Daoy (cell line): ENCODE measurements around the gene TRAPPC8. TPM values are rescaled to one million over a fixed set of nuclear protein-coding genes. Genes with fewer than 3 reads are reported as not detected.
A peak's percentile ranks its signal among the peaks of the same experiment; 100 is the strongest.
"Not testable (repeated sequence)": the region's sequence is repeated elsewhere in the genome, so short reads cannot be mapped to it uniquely, and the experiment has no call there.

Source experiments
- DNase-seq: peaks from one replicate; pipeline ENCODE4 v3.0.0-alpha.2; 2015; ENCODE audit warnings: low read depth
- total RNA-seq: library from RNA; depleted of rRNA; stranded (reverse); fragments of >200 nt; shearing (Covaris generic); gene quantifications from 2 replicates; pipeline ENCODE4 v1.2.3, GENCODE V29; 2014

Gene TRAPPC8
- total RNA-seq, 1 experiment from 2014 or later, result 19.3 TPM

DNA sequence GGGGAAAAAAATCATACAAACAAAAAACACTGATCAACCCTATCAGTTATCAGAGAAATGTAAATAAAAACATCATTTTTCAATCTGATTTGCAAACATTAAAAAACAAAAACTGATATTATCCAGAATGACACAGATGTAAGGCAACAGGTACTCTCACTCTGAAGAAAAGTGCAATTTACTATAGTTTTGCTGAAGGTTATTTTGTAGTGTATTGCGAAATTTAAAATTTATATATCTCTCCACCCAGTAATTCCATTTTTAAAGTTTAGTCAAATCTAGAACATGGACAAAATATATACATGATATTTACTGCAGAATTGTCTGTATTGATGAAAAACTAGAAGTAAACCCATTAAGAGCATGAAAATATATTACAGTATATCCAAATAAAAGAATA, 79.8 kb downstream of the TRAPPC8 start:
- DNase-seq, result no peak

DNA sequence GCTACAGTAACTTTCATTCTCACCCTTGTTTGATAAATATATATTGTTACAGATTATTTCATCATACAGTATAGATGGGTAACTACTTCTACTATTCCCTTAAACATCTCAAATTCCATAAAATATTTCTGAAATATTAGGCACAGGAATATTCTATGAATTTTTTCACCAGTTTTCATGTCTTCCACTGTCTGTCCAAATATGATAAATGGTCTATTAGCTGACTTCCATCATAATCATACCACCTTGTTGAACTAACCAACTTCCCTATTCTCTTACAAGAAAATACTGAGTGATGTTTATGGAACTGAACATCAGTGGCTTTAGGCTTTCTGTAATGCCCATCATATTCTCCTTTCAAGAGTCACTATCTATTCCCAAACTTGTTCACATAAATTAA, 82.4 kb downstream of the TRAPPC8 start:
- no peak for DNase-seq

DNA sequence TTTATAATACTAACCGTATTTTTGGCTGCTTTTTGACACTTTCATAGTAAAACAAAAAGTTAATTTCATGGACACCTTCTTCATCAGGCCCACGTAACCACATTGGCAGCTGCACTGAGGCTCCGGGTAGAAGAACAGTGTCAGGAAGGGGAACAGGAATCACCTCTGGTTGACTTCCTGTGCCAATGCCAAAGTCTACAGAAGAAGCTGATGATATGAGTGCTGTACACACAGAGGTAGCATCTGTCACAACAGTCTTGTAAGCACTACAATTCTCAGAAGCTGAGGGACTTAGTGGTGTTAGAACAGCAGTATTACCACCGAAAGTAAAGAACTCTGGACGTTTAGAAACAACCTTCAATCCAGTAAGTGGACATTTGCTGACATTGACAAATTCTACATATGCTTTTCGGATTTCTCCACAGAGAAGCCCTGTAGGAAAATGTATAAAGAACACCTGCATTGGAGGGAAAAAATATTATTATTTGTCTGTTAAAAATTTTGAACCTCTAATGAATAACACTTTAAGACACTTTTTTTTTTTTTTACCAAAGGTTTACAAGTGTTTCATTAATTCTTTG, 85.3 kb downstream of the TRAPPC8 start:
- DNase-seq, result no peak

DNA sequence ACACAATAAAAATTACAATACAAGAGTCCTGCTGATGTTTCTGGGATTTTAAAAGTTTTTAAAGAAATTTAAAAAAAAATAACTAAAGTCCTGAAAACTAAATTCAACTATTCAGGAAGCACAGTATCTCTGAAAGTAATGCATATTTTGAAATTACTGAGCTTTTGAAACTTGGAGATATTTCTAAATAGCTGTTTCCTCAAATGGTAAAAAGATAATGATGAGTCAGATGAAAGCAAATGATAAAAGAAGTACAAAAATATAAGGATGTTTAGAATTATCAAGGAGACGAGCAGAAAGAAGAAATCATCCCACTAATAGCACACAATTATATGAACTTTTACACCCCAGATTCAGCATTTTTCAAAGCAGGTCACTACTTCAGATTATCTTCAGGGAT, 92.1 kb downstream of the TRAPPC8 start:
- no peak for DNase-seq

DNA sequence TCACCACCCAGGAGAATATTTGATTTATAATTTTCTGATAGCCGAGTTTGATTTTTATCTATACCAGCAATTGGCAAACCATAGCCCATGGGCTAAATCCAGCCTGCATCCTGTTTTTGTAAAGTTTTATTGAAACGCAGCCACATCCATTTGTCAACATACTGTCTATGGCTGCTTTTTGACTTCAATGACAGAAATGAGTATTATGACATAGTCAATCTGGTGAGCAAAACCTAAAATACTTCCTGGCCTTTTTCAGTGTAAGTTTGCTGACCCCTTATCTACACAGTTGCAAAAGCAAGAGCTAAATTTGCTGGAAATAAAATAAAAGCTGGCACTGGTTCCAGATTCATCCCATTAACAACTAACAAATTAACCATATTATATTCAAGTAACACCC, 102.4 kb downstream of the TRAPPC8 start:
- no peak for DNase-seq

DNA sequence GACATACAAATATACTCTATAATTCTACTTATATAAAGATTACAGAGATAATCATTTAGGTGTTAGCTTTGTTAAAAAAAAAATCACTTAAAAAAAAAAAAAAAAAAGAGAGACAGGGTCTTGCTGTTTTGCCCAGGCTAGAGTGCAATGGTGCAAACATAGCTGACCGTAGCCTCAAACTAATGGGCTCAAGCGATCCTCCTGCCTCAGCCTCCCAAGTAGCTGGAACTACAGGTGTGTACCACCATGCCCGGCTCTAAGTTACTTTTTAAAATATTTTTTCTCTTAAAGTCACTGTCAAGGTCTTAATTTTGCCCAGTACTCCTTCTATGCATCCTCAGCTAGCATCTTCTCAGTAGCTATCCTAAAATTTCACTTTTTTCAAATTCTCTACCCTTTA, 105.0 kb downstream of the TRAPPC8 start:
- DNase-seq, result no peak

DNA sequence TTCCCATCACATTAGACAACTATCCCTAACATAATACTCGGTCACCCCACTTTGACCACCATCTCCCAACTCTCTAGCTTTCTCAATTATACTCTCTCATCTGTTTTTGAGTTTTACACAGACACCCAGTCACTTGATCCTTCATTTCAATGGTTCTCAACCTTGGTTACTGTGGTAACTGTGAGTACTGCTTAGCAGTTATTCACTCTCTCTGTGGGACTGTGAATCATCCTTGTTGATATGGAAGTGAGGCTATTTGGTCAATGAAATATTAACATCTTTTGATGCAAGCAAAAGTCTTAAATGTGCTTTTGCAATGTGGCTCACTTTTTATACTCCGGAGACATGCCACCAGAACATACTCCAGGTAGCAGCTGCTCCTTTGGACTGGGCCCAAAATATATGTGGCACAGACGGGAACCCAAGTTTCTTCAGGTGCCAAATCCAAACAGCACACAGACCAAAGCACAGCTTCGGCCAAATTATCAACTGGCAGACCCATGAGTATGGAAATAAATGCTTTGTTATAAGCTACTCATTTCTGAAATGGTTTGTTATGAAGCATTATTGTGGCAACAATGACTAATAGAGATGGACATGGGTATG, 107.3 kb downstream of the TRAPPC8 start:
- no peak for DNase-seq

DNA sequence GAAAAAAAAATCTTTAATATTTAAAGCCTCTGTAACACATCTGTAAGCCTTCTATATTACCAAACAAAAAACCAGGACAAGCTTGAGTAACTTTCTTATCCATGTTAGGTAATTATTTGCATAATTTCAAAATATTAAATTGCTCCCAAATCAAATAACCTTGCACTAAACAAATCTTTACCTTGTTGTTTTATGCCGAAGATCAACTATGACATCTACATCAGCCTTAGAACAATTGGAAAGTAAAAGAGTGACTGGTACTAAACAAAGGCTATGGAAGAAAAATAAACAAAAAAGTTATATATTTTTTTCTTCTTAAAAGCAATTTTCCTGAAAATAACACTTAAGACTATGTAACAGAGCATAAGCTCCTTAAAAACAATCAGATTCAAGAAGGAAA, 111.0 kb downstream of the TRAPPC8 start:
- no peak for DNase-seq

DNA sequence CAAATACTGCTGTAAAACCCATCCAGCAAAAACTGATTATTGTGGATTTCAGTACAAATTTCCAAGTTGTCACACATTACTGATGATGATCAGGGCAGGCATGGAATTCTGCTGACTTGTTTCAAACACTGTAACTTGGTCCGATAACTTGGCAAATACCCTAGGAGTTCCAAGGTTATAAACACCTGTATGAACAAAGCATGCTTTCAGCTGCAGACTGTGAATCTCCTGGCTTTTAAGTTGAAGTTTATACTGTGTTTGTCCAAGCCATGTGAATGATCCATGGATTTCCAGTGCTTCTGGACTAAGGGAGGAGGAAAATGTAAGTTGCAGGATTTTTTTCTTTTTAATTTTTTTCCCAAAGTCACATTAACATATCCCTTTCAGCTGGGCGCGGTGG, 112.2 kb downstream of the TRAPPC8 start:
- DNase-seq, result no peak

DNA sequence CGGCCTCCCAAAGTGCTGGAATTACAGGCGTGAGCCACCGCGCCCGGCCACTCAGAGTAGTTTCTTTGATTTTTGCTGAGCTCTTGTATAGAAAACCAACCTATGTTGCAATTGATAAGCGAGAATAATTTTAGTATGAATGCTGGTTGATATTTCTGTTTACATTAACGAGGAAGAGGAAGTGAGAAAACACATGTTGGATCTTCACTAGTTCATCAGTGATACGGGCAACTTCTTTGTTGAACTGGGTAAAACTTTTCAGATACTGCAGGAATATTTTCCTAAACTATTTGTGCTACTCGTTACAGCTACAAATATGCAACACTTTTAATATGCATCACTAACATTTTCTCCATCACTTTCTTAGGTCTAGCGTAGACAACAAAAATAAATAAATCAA, 114.3 kb downstream of the TRAPPC8 start:
- no peak for DNase-seq

DNA sequence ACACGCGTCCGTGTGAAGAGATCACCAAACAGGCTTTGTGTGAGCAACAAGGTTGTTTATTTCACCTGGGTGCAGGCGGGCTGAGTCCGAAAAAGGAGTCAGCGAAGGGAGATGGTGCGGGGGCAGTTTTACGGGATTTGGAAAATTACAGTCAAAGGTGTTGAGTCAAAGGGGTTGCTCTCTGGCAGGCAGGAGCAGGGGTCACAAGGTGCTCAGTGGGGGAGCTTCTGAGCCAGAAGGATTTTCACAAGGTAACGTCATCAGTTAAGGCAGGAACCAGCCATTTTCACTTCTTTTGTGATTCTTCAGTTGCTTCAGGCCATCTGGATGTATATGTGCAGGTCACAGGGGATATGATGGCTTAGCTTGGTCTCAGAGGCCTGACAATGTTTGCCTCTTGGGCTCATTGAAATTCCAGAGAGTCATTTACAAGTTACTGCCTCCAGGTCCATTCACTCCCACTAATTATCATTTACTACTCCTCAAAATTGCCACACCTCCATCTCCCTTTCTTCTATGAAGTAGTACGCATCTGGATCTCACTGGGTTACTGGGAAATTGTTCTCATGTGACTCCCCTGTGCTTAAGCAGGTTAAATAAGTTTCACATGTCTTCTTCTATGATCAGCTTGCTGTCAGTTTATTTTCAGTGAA, 116.1 kb downstream of the TRAPPC8 start:
- not testable (repeated sequence) for DNase-seq

DNA sequence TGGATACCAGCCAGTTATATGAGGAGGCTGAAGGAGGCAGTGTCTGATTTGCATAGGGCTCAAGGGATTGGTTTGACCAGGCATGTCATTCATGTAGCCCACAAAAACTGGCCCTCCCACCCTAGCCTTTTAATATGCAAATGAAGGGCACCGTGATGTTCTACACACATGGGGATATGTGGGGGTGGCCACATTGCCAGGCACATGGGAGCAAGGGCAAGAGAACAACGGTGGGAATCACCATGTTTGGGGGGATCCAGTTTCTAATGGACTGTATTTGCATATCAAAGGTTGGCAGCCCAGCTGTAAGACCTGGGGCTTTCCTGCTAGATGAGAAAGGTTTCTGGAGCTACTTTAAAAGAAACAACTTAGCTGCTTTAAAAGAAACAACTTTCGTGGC, 117.2 kb downstream of the TRAPPC8 start:
- DNase-seq, result no peak

DNA sequence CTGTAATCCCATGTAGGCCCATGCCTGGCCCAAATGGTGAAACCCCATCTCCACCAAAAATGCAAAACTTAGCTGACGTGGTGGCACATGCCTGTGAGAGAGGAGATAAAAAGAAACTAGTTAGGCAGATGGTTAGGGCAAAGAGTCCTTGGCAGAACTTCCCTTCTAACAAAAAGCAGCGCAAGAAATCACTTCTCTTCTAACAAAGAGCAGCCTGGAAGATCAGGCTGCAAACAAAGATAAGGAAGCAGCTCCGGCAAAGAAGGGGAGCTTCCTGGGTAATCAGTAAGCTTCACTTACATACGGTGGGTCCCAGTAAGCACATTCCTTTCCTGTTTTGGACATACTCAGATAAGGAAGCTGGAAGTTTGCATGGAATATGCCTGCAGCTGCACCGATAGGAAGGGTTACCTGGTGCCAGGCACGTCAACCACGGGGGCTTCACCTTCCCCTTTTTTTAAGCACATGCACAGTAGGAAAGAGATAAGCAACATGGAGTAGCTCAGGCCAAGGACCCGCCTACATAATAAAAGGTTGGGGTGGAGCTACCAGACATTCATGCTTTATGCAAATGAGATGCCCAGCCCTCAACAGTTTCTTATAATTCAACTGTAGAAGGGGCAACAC, 121.3 kb downstream of the TRAPPC8 start:
- no peak for DNase-seq

DNA sequence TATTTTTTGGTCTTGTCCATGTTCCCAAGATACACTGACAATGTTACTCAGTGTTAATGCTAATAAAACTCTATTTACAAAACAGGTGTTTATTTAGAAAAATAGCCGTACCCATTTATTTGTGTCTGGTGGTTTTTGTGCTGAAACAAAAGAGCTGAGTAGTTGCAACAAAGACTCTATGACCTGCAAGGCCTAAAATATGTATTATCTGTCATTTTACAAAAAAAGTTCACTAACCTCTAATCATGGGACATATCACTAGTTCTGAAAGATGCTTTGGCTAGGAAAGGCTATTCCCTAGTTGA, 123.1 kb downstream of the TRAPPC8 start:
- no peak for DNase-seq

DNA sequence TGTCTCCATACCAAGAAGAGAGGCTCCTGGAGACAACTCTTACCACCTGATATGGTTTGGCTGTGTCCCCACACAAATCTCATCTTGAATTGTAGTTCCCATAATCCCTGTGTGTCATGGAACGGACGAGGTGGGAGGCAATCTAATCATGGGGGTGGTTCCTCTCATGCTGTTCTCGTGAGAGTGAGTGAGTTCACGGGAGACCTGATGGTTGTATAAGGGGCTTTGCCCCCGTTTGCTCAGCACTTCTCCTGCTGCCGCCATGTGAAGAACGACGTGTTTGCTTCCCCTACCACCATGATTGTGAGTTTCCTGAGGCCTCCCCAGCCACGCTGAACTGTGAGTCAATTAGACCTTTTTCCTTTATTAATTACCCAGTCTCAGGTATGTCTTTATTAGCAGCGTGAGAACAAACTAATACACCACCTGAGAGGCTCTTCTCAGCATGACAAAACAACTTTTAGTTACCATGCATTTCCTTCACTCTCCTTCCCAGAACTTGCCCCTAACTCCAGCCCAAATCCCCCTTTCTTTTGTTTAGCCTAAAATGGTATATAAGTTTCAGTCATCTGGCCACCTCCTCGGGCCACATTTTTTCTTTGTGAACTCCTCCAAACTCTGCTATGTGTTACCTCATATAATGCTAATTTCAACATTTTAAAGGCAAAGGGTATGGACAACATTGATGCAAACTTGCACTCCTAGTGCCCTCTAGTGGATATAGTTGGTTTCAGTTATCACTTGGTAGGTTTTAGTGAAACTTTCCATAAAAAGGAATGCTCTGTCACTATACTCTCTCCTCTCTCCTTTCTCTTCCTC, 123.6 kb downstream of the TRAPPC8 start:
- DNase-seq, result peak; percentile 9

DNA sequence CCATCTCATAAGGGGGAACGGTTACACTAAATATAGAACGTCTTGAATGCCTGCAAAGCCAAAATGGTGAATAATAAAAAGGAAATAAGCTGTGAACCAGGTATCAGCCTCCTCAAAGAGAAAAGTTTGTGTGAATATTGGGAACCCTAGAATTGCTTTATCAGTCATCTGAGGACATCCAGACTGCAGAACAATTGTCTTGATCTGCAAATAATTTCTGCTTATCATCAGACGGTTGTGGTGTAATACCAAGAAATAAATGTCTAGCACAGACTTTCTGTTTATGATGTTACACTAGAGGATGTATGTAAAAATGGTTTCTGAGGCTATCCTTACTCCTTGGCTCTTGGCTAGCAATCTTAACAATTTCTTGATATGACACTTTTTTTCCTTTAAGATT, 128.8 kb downstream of the TRAPPC8 start:
- DNase-seq, result no peak

DNA sequence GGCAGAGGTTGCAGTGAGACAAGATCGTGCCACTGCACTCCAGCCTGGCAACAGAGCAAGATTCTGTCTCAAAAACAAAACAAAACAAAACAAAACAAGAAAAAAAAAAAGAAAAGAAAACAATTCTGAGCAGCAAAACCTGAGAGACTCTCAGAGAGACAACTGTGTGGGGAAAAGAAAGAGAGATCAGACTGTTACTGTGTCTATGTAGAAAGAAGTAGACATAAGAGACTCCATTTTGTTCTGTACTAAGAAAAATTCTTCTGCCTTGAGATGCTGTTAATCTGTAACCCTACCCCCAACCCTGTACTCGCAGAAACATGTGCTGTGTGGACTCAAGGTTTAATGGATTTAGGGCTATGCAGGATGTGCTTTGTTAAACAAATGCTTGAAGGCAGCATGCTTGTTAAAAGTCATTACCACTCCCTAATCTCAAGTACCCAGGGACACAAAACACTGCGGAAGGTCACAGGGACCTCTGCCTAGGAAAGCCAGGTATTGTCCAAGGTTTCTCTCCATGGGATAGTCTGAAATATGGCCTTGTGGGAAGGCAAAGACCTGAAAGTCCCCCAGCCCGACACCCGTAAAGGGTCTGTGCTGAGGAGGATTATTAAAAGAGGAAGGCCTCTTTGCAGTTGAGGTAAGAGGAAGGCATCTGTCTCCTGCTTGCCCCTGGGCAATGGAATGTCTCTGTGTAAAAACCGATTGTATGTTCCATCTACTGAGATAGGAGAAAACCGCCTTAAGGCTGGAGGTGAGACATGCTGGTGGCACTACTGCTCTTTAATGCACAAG, 132.4 kb downstream of the TRAPPC8 start:
- DNase-seq, result not testable (repeated sequence)

DNA sequence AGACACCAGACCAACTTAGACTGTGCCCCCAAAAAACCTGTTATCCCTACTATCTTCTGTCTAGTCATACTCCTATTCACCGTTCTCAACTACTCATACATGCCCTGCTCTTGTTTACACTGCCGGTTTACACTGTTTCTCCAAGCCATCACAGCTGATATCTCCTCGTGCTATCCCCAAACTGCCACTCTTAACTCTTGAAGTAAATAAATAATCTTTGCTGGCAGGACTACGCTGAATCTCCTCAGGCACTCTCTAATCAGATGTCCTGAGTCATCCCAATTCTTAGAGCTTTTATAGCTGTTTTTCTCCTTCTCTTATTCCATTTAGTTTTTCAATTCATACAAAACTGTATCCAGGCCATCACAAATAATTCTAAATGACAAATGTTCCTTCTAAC, 133.9 kb downstream of the TRAPPC8 start:
- not testable (repeated sequence) for DNase-seq

DNA sequence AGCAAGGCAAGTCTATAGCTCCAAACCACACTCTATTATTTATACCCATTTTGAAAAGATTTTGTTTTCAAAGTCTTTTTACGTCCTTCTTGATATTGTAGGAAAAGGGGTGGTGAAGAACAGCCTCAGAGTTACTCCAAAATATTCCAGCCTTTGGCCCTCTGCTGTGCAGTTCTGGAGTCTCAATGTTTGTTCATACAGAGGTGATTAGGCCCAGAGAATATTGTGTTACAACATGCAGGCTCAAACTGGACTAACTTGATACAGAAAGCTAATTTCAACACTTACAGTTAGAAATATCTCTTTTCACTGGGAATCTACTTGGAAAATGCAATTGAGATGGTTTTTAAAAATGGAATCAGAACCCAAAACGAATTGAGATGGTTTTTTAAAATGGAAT, 141.8 kb downstream of the TRAPPC8 start:
- no peak for DNase-seq

DNA sequence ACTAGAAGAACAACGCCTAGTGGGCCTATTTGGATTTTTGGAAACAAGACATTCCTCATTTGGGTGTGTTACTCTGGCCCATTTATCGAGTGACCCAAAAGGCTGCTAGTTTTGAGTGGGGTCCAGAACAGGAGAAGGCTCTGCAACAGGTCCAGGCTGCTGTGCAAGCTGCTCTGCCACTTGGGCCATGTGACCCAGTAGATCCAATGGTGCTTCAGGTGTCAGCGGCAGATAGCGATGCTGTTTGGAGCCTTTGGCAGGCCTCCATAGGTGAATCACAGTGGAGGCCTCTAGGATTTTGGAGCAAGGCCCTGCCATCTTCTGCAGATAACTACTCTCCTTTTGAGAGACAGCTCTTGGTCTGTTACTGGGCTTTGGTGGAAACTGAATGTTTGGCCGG, 143.7 kb downstream of the TRAPPC8 start:
- not testable (repeated sequence) for DNase-seq

DNA sequence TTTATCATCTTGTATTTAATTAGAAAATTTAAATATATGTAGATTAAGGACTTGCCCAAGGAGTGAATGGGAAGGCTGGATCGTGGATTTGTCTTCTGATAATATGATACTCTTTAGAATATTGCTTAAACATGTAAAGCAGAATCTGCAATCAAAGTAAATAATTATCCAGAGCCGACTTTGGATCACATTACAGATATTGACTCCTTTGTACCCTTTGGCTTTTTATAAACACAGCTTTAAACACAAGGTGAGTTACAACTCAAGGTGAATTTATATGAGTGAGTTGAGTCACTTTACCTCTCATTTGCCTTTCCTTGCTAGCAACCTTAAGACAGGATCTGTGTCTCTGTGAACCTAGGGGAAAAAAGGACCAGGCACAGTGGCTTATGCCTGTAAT, 144.5 kb downstream of the TRAPPC8 start:
- DNase-seq, result no peak

DNA sequence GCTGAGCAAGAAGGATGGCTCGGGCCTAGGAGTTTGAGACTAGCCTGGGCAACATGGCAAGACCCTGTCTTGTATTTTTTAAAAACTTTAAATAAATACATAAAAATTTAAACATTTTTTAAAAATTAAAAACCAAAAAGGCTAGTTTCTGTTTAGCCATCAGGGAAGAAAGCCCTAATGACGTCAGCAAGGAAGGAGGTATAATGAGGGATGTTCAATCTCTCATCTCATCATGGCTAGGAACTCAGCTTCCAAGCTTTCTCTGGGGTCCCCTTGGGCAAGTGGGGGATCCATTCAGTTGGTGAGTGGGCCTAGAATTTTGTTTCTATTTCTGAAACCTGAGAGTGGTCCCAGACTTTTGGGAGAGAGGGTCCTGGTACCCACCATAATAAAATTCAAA, 147.2 kb downstream of the TRAPPC8 start:
- no peak for DNase-seq
